HCT116 (cell line): Measurements from ENCODE around the gene SPIB. TPM values are rescaled to one million over a fixed set of nuclear protein-coding genes. Genes with fewer than 3 reads are reported as not detected.

Experiments
- ATAC-seq: fragments of 200-7000 bp; cut with Tn5 transposase; 2 replicates; pipeline ENCODE4 v1.9.1; 2020; ENCODE audit warnings: mild to moderate bottlenecking, moderate library complexity
- BruUV-seq: library from RNA; stranded (reverse); fragments of 400-500 nt; replicated peaks from 2 replicates; lab custom pipeline; 2021; lab: Mats Ljungman, UMichigan
- CTCF ChIA-PET: fragments of 300-600 bp; sonication (Branson Sonifier 250); formaldehyde crosslinking; loops from one replicate; lab custom pipeline; 2021; ENCODE audit warnings: antibody characterized with exemption; lab: Charles Lee
- POLR2A ChIA-PET: fragments of 300-600, 350-600 bp; sonication (Branson Sonifier 250); formaldehyde crosslinking; loops from one replicate; lab custom pipeline; 2021; ENCODE audit warnings: antibody characterized with exemption; lab: Charles Lee
- RAD21 ChIA-PET, 2 experiments: fragments of 300-600 bp; sonication (Branson Sonifier 250); formaldehyde crosslinking; loops; one replicate each; lab custom pipeline; 2023; ENCODE audit warnings: low total read pairs in 2 of 2; ENCODE audit not compliant: uncharacterized antibody in 2 of 2, unreplicated experiment in 2 of 2, low non-redundant PET in 1 of 2; lab: Charles Lee
- DNase-seq: peaks from one replicate; pipeline ENCODE4 v3.0.0-alpha.2; 2010; ENCODE audit warnings: low read depth, low spot score
- H2AFZ ChIP-seq: fragments of 200-600 bp; shearing (Covaris generic), sonication (generic); 2 replicates; pipeline ENCODE4 v1.6.1; 2017; ENCODE audit warnings: low read depth, mixed run types, mixed read lengths, antibody characterized with exemption, low read length; ENCODE audit not compliant: poor library complexity, severe bottlenecking
- H3K27ac ChIP-seq: 2 replicates; pipeline ENCODE4 v1.5.1; 2012; ENCODE audit warnings: low read depth, low read length
- H3K27me3 ChIP-seq: fragments of 200-600 bp; sonication (generic); 2 replicates; pipeline ENCODE4 v1.6.1; 2016; ENCODE audit warnings: mixed run types, low read length, mixed read lengths; ENCODE audit not compliant: insufficient read depth
- H3K36me3 ChIP-seq, 2 experiments: fragments of 200-500 bp in 1 of 2; fragments of 200-600 bp in 1 of 2; sonication (Bioruptor generic) in 1 of 2; sonication (generic) in 1 of 2; 2 replicates each; pipeline versions ENCODE4 v1.5.1 to v1.6.1; 2014 to 2016; ENCODE audit warnings: low read length in 2 of 2, inconsistent platforms in 1 of 2, mixed read lengths in 1 of 2, mixed run types in 1 of 2; ENCODE audit not compliant: insufficient read depth in 2 of 2, control insufficient read depth in 1 of 2
- H3K4me1 ChIP-seq, 2 experiments: fragments of 200-600 bp in 1 of 2; sonication (generic) in 1 of 2; 2 replicates each; pipeline versions ENCODE4 v1.5.1 to v1.6.1; 2012 to 2017; ENCODE audit warnings: low read length in 2 of 2, inconsistent platforms in 1 of 2, mild to moderate bottlenecking in 1 of 2, mixed read lengths in 1 of 2, mixed run types in 1 of 2, moderate library complexity in 1 of 2; ENCODE audit not compliant: insufficient read depth in 2 of 2, control insufficient read depth in 1 of 2
- H3K4me2 ChIP-seq: fragments of 200-600 bp; sonication (generic); 2 replicates; pipeline ENCODE4 v1.6.1; 2017; ENCODE audit warnings: mixed run types, low read length, mixed read lengths
- H3K4me3 ChIP-seq, 2 experiments: fragments of 200-600 bp in 1 of 2; sonication (generic) in 1 of 2; replicated peaks in 1 of 2; 2 replicates each; pipeline ENCODE4 v1.5.1; 2011 to 2016; ENCODE audit warnings: low read length in 2 of 2, control low read depth in 1 of 2, low read depth in 1 of 2, mild to moderate bottlenecking in 1 of 2, mixed read lengths in 1 of 2, mixed run types in 1 of 2
- H3K79me2 ChIP-seq: fragments of 200-600 bp; sonication (generic); 2 replicates; pipeline ENCODE4 v1.6.1; 2017; ENCODE audit warnings: mild to moderate bottlenecking, mixed run types, low read length, moderate library complexity, mixed read lengths; ENCODE audit not compliant: insufficient read depth
- H3K9ac ChIP-seq: fragments of 200-600 bp; sonication (generic); 2 replicates; pipeline ENCODE4 v1.6.1; 2016; ENCODE audit warnings: low read length, mixed read lengths
- H3K9me2 ChIP-seq: fragments of 200-600 bp; sonication (generic), shearing (Covaris generic); 2 replicates; pipeline ENCODE4 v1.6.1; 2017; ENCODE audit warnings: mixed run types, mild to moderate bottlenecking, moderate library complexity; ENCODE audit not compliant: insufficient read depth
- H3K9me3 ChIP-seq, 2 experiments: fragments of 200-500 bp in 1 of 2; fragments of 200-600 bp in 1 of 2; sonication (Bioruptor generic) in 1 of 2; sonication (generic) in 1 of 2; 2 replicates each; pipeline ENCODE4 v1.6.1; 2014 to 2017; ENCODE audit warnings: low read length in 2 of 2, mixed read lengths in 2 of 2, inconsistent platforms in 1 of 2, low read depth in 1 of 2, mild to moderate bottlenecking in 1 of 2, mixed run types in 1 of 2, moderate library complexity in 1 of 2; ENCODE audit not compliant: control insufficient read depth in 1 of 2, insufficient read depth in 1 of 2
- H4K20me1 ChIP-seq: fragments of 200-600 bp; sonication (generic), shearing (Covaris generic); 2 replicates; pipeline ENCODE4 v1.6.1; 2017; ENCODE audit warnings: mixed run types, mild to moderate bottlenecking, moderate library complexity; ENCODE audit not compliant: insufficient read depth
- ATF3 ChIP-seq: IDR thresholded peaks from 2 replicates; pipeline ENCODE4 v1.6.1; 2012
- CBX3 ChIP-seq: IDR thresholded peaks from 2 replicates; pipeline ENCODE4 v1.6.1; 2012; ENCODE audit warnings: low read depth
- CEBPB ChIP-seq: IDR thresholded peaks from 2 replicates; pipeline ENCODE4 v1.6.1; 2012; ENCODE audit warnings: low read depth
- CTCF ChIP-seq, 3 experiments: fragments of 200-600 bp in 1 of 3; sonication (generic) in 1 of 3; IDR thresholded peaks in 2 of 3; conservative IDR thresholded peaks in 1 of 3; 2 replicates each; pipeline ENCODE4 v1.5.1; 2012 to 2017; ENCODE audit warnings: low read depth in 2 of 3, low read length in 2 of 3, antibody characterized with exemption in 1 of 3, borderline replicate concordance in 1 of 3, control low read depth in 1 of 3, mild to moderate bottlenecking in 1 of 3, mixed read lengths in 1 of 3, mixed run types in 1 of 3, moderate library complexity in 1 of 3; ENCODE audit not compliant: insufficient read depth in 1 of 3
- EGR1 ChIP-seq: IDR thresholded peaks from 2 replicates; pipeline ENCODE4 v1.6.1; 2012; ENCODE audit warnings: low read depth
- ELF1 ChIP-seq: IDR thresholded peaks from 2 replicates; pipeline ENCODE4 v1.6.1; 2012; ENCODE audit warnings: low read depth, borderline replicate concordance
- EZH2 ChIP-seq: fragments of 200-600 bp; sonication (generic); IDR thresholded peaks from 2 replicates; pipeline ENCODE4 v1.6.1; 2017; ENCODE audit warnings: antibody characterized with exemption, mixed run types
- JUND ChIP-seq: IDR thresholded peaks from 2 replicates; pipeline ENCODE4 v1.6.1; 2012
- MAX ChIP-seq: IDR thresholded peaks from 2 replicates; pipeline ENCODE4 v1.6.1; 2012
- POLR2A ChIP-seq: IDR thresholded peaks from 2 replicates; pipeline ENCODE4 v1.7.0; 2011; ENCODE audit warnings: borderline replicate concordance; ENCODE audit not compliant: insufficient read depth, insufficient read length; ENCODE audit errors: extremely low read depth
- SIN3A ChIP-seq: IDR thresholded peaks from 2 replicates; pipeline ENCODE4 v1.6.1; 2012; ENCODE audit warnings: low read depth
- SP1 ChIP-seq: IDR thresholded peaks from 2 replicates; pipeline ENCODE4 v1.6.1; 2012; ENCODE audit warnings: low read depth
- SRF ChIP-seq: IDR thresholded peaks from 2 replicates; pipeline ENCODE4 v1.6.1; 2012; ENCODE audit warnings: low read depth
- YY1 ChIP-seq: IDR thresholded peaks from 2 replicates; pipeline ENCODE4 v1.6.1; 2011; ENCODE audit warnings: low read length, low read depth, moderate library complexity, mild to moderate bottlenecking; ENCODE audit not compliant: insufficient replicate concordance; ENCODE audit errors: extremely low read depth
- ZFX ChIP-seq: fragments of 450-650 bp; IDR thresholded peaks from 2 replicates; pipeline ENCODE4 v1.6.1; 2017
- ZNF274 ChIP-seq: fragments of 200-500 bp; sonication (Bioruptor generic); IDR thresholded peaks from 2 replicates; pipeline ENCODE4 v1.6.1; 2014; ENCODE audit warnings: mild to moderate bottlenecking, low read depth, low read length, inconsistent platforms
- intact Hi-C: fragments of 100-400 bp; cut with micrococcal nuclease; formaldehyde crosslinking; loops from 2 replicates; pipeline ENCODE4 v1.10.0; 2022
- total RNA-seq: library from RNA; stranded (reverse); gene quantifications from one replicate; pipeline ENCODE4 v1.2.1, GENCODE V29; 2021; ENCODE audit not compliant: unreplicated experiment

The SPIB gene
- total RNA-seq, 1 experiment from 2014 or later: 0.96 TPM

- Histone ChIP-seq H3K79me2 (peaks cover 46% of the 10 kb centered on the region), H3K27ac (peak overlapping the region; percentile 64), H4K20me1 (no peaks in the 10 kb centered on the region), H3K4me2 (peak overlapping the region; percentile 82), H3K9ac (peak overlapping the region; percentile 81), H3K9me2 (no peaks in the 10 kb centered on the region), H3K4me1 (peaks cover 11 to 16% of the 10 kb centered on the region in 2 experiments; a peak in 3 of 4 replicates), H3K27me3 (no peaks in the 10 kb centered on the region), H3K9me3 (no peaks in the 10 kb centered on the region), H3K36me3 (peaks cover 30 to 40% of the 10 kb centered on the region in 2 experiments; a peak in 3 of 4 replicates), H2AFZ (no peak overlapping the region), H3K4me3 (peak overlapping the region; percentile 50 to 71)
- TF ChIP-seq JUND (no peak; the same call in 1 of the 2 replicates), CEBPB (no peak)
- intact Hi-C loops: no loop called here
- BruUV-seq: TSS peak; percentile 97
- ChIA-PET POLR2A (interaction anchor here (1.0 to 1.4 kb wide), 3 partner anchors 7 to 421 kb away, joined by 3 to 5 read pairs (median 4); partner anchors contain the start of gene NR1H2), RAD21 (no interaction called here), CTCF (no interaction called here)
- ATAC-seq (peak; percentile 21), DNase-seq (no peak)
Measured at GRCh38 chr19:50383001-50383851, 35.5 kb upstream of the SPIB start.

GRCh38 chr19:50383852-50384684, 34.7 kb upstream of the SPIB start, which contains the start of gene POLD1:
Gene POLD1 (plus strand): TSS chr19:50384347. CDS start chr19:50398852, 14,505 bp downstream.
- POLR2A ChIA-PET: interaction anchor here (1.0 to 1.4 kb wide), 4 partner anchors 8 to 420 kb away, joined by 3 to 5 read pairs (median 4); partner anchors contain the start of gene NR1H2
- no peaks in the 10 kb centered on the region for H3K27me3 ChIP-seq
- H3K36me3 ChIP-seq: peaks cover 23 to 35% of the 10 kb centered on the region in 2 experiments; a peak in 3 of 4 replicates
- intact Hi-C loops: no loop called here
- H3K4me1 ChIP-seq: peaks cover 11 to 16% of the 10 kb centered on the region in 2 experiments; a peak in 3 of 4 replicates
- RAD21 ChIA-PET: no interaction called here
- peak within 1 kb of the TSS; percentile 82 for H3K4me2 ChIP-seq
- peak; percentile 97 for DNase-seq
- peak within 1 kb of the TSS; percentile 50 to 71 for H3K4me3 ChIP-seq
- H2AFZ ChIP-seq: no peak within 1 kb of the TSS
- BruUV-seq: no TSS peak
- peaks cover 50% of the 10 kb centered on the region for H3K79me2 ChIP-seq
- H3K9me2 ChIP-seq: no peaks in the 10 kb centered on the region
- CTCF ChIA-PET: interaction anchor here (1.2 kb wide), 1 partner anchor 55 kb away, joined by 3 read pairs; the partner anchor contains the start of gene KCNC3
- ATAC-seq: peak; percentile 90
- no peaks in the 10 kb centered on the region for H3K9me3 ChIP-seq
- H4K20me1 ChIP-seq: no peaks in the 10 kb centered on the region
- peak within 1 kb of the TSS; percentile 71 for H3K27ac ChIP-seq
- peak within 1 kb of the TSS; percentile 81 for H3K9ac ChIP-seq
- peak; percentile 95 for TF ChIP-seq EGR1
- TF ChIP-seq EZH2: no peak
- TF ChIP-seq POLR2A: peak; percentile 89
- no peak for TF ChIP-seq ATF3
- TF ChIP-seq SRF: peak; percentile 93
- TF ChIP-seq CEBPB: no peak
- no peak for TF ChIP-seq CTCF (IDR thresholded peaks at IDR 0.05 in 2 of 3, conservative IDR thresholded peaks at IDR 0.05 in 1 of 3; ENCODE audit: borderline replicate concordance in 1 of 3, insufficient read depth in 1 of 3, low read depth in 2 of 3, low read length in 2 of 3)
- TF ChIP-seq CBX3: no peak
- peak; percentile 40 for TF ChIP-seq SIN3A
- peak; percentile 7 for TF ChIP-seq YY1
- TF ChIP-seq ZFX: no peak; the same call in 1 of the 2 replicates
- no peak for TF ChIP-seq ZNF274
- peak; percentile 92 for TF ChIP-seq MAX
- TF ChIP-seq ELF1: no peak
- TF ChIP-seq SP1: peak; percentile 60
- no peak for TF ChIP-seq JUND
